ENCODE results near the gene ARID5B.

Gene ARID5B

DNA sequence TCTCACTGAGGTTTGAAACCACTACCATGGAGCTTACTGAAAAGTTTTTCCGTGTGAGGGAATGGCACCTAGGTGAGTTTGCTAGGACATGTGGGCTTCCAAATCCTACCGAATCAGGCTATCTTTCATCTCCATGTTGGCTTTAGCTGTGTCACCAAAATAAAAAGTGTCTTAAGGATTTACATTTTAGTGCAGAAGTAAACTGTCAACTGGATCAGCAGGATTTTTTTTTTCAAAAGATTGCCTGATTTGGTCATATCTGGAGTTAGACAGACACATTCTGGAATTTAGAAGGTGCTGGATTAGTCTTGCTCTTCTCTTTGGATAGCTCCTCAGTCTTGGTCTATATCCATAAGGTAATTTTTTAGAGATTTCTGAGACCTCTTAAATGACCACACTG, 5.5 kb downstream of the ARID5B start:
- H3K27ac ChIP-seq (ENCODE audit: low read depth, low read length): no peak overlapping the region

DNA sequence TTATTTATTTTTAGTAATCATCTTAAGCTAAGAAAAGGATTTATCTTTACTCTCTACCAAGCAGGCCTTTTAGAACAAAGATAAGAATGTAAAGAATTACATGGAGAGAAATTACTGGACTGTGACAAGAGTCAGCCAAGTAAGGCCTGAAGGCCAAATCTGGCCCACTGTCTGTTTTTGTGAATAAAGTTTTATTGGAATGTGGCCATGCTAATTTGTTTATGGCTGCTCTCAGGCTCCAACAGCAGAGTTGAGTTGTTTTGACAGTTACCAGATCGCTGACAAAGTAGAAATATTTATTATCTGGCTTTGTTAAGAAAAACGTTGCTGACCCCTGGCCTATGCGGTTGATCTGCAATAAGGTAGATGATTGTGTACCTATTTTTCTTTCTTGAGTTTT, 6.1 kb downstream of the ARID5B start:
- peaks cover 44% of the 10 kb centered on the region for H3K79me2 ChIP-seq (ENCODE audit: control insufficient read depth, insufficient read depth, low read length, unreplicated experiment)
- no peak overlapping the region for H3K27ac ChIP-seq (ENCODE audit: low read depth, low read length)
- H2AFZ ChIP-seq (ENCODE audit: low read length, unreplicated experiment): no peak overlapping the region
- 0 out of 2 replicates have a peak, but pooled peaks cover 3% of the 10 kb centered on the region for H3K36me3 ChIP-seq (ENCODE audit: insufficient read depth, low read length)
- peaks cover 9% of the 10 kb centered on the region for H3K4me1 ChIP-seq (ENCODE audit: control insufficient read depth, insufficient read depth, low read length, unreplicated experiment)
- no peak overlapping the region for H3K4me3 ChIP-seq (ENCODE audit: low read depth, low read length)
- no peaks in the 10 kb centered on the region for H3K27me3 ChIP-seq (ENCODE audit: insufficient read depth, low read length)

More for the DNA sequence above, 5.5 kb downstream of the ARID5B start:
- H3K27me3 ChIP-seq (ENCODE audit: insufficient read depth, low read length): no peaks in the 10 kb centered on the region
- H3K36me3 ChIP-seq (ENCODE audit: insufficient read depth, low read length): 0 out of 2 replicates have a peak, but pooled peaks cover 3% of the 10 kb centered on the region
- no peak overlapping the region for H3K4me3 ChIP-seq (ENCODE audit: low read depth, low read length)
- H3K4me1 ChIP-seq (ENCODE audit: control insufficient read depth, insufficient read depth, low read length, unreplicated experiment): peaks cover 9% of the 10 kb centered on the region
- H3K79me2 ChIP-seq (ENCODE audit: control insufficient read depth, insufficient read depth, low read length, unreplicated experiment): peaks cover 46% of the 10 kb centered on the region
- H2AFZ ChIP-seq (ENCODE audit: low read length, unreplicated experiment): no peak overlapping the region

DNA sequence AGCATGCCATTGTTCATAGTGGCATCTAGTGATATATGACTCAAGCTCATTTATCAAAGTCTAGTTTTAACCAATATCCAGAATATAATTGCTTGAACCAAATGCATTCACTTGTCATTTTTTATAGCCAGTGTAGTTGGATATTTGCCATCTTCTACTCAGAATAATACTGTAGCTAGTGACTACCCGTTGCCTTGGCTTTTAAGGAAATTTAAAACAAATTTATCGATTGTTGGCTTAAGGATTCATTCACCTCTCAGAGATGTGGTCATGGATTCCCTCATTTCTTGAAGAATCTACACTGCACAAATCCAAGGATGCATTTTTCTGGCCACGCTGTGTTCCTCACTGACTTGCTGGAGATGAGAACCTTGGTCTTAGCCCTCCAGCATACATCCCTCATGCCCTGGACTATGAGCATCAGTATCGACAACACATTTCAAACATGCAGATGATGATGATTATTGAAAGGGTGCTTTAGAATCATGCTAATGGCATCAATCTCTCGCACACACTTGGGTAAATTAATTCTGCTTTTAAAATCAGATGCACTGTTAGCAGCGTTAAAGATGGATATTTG, 8.8 kb downstream of the ARID5B start:
- H3K4me3 ChIP-seq (ENCODE audit: low read depth, low read length): no peak overlapping the region
- H3K4me1 ChIP-seq (ENCODE audit: control insufficient read depth, insufficient read depth, low read length, unreplicated experiment): peaks cover 3% of the 10 kb centered on the region
- no peak overlapping the region for H3K27ac ChIP-seq (ENCODE audit: low read depth, low read length)
- H3K36me3 ChIP-seq (ENCODE audit: insufficient read depth, low read length): peaks cover 15% of the 10 kb centered on the region
- peaks cover 38% of the 10 kb centered on the region for H3K79me2 ChIP-seq (ENCODE audit: control insufficient read depth, insufficient read depth, low read length, unreplicated experiment)
- H2AFZ ChIP-seq (ENCODE audit: low read length, unreplicated experiment): no peak overlapping the region
- H3K27me3 ChIP-seq (ENCODE audit: insufficient read depth, low read length): no peaks in the 10 kb centered on the region

DNA sequence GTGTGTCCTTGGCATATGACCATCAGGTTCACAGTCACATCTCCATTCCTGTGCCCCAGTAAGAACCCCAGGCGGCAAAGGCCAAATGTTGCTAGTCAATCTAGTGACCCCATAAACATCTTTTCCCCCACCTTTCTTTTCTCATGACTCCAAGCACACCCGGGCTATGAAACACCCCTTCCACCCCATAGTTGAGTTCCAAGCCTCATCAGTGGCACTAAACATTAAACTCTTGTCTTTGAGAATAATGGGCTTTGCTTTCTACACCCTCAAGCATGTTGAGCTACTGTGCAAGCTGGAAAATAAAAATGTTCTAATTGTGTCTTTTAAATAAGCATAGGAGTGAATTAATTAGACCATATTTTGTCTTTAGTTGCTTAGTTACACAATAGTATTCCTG, 9.4 kb downstream of the ARID5B start:
- Histone ChIP-seq H2AFZ (ENCODE audit: low read length, unreplicated experiment) (no peak overlapping the region), H3K79me2 (ENCODE audit: control insufficient read depth, insufficient read depth, low read length, unreplicated experiment) (peaks cover 34% of the 10 kb centered on the region), H3K27ac (ENCODE audit: low read depth, low read length) (no peak overlapping the region), H3K27me3 (ENCODE audit: insufficient read depth, low read length) (no peaks in the 10 kb centered on the region), H3K36me3 (ENCODE audit: insufficient read depth, low read length) (peaks cover 17% of the 10 kb centered on the region), H3K4me1 (ENCODE audit: control insufficient read depth, insufficient read depth, low read length, unreplicated experiment) (no peaks in the 10 kb centered on the region), H3K4me3 (ENCODE audit: low read depth, low read length) (no peak overlapping the region)

DNA sequence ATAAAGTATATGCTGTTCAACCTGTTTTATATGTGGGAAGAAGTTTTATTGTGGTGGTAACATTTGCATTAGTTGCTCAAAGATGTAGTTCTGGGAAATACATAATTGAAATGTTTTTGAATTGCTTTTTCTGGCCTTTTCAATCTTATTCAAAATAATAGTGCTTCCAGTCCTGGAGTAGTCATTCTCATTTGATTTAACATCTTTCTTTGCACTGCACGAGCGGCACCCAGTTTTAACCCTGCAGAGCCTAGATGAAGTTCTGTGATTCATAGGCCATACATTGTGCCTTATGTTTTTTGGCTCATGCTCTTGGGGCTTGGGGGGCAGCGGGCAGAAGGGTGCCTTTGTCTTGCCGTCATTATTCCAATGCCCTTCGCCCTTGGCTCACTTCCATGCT, 9.9 kb downstream of the ARID5B start:
- Histone ChIP-seq H3K79me2 (ENCODE audit: control insufficient read depth, insufficient read depth, low read length, unreplicated experiment) (peaks cover 30% of the 10 kb centered on the region), H3K4me3 (ENCODE audit: low read depth, low read length) (no peak overlapping the region)

DNA sequence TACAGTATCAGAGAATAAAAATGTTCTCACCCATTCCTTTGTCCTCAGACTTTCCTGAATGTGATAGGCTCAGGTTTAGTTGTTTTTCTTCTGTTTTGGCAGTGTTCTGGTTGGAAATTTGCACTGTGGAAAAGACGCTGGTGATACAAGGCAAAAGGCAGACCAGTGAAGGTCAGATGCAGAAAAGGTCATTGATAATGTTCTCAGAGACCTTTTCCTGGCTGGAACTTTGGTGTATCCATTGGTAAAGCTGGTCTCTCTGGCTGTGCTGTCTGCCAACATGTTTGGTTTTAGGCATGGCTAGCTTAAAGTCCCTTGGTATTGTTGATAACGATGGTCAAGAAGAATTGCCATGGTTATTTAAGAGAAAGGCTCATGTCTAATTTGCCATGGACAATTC, 11.5 kb downstream of the ARID5B start:
- Histone ChIP-seq H3K79me2 (ENCODE audit: control insufficient read depth, insufficient read depth, low read length, unreplicated experiment) (peaks cover 29% of the 10 kb centered on the region), H2AFZ (ENCODE audit: low read length, unreplicated experiment) (no peak overlapping the region), H3K4me3 (ENCODE audit: low read depth, low read length) (no peak overlapping the region), H3K27me3 (ENCODE audit: insufficient read depth, low read length) (no peaks in the 10 kb centered on the region), H3K4me1 (ENCODE audit: control insufficient read depth, insufficient read depth, low read length, unreplicated experiment) (no peaks in the 10 kb centered on the region), H3K27ac (ENCODE audit: low read depth, low read length) (no peak overlapping the region), H3K36me3 (ENCODE audit: insufficient read depth, low read length) (peaks cover 17% of the 10 kb centered on the region)

More for the DNA sequence above, 9.9 kb downstream of the ARID5B start:
- H3K27me3 ChIP-seq (ENCODE audit: insufficient read depth, low read length): no peaks in the 10 kb centered on the region
- no peaks in the 10 kb centered on the region for H3K4me1 ChIP-seq (ENCODE audit: control insufficient read depth, insufficient read depth, low read length, unreplicated experiment)
- peaks cover 17% of the 10 kb centered on the region for H3K36me3 ChIP-seq (ENCODE audit: insufficient read depth, low read length)
- no peak overlapping the region for H2AFZ ChIP-seq (ENCODE audit: low read length, unreplicated experiment)
- H3K27ac ChIP-seq (ENCODE audit: low read depth, low read length): no peak overlapping the region

DNA sequence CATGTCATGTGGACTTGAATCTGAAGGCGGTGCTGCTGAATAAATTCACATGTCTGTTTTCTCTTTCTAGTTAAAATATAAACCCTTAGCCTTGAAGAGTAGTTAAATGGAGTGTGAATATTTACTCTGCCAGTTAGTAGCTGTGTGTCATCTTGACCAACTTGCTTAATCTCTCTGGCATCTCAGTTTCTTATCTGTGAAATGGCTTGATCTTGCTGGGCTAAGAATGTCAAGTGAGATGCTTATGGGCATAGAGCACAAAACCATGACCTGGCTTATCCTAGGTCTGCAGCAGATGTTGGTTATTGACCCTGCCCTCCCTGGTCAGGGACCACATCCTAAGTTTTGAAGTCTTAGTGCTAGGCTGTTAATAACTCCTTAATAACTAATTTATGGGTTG, 16.6 kb downstream of the ARID5B start:
- Histone ChIP-seq H3K27ac (ENCODE audit: low read depth, low read length) (no peak overlapping the region), H3K27me3 (ENCODE audit: insufficient read depth, low read length) (no peaks in the 10 kb centered on the region), H3K36me3 (ENCODE audit: insufficient read depth, low read length) (peaks cover 14% of the 10 kb centered on the region), H3K4me1 (ENCODE audit: control insufficient read depth, insufficient read depth, low read length, unreplicated experiment) (peaks cover 12% of the 10 kb centered on the region), H3K79me2 (ENCODE audit: control insufficient read depth, insufficient read depth, low read length, unreplicated experiment) (peaks cover 11% of the 10 kb centered on the region), H2AFZ (ENCODE audit: low read length, unreplicated experiment) (no peak overlapping the region), H3K4me3 (ENCODE audit: low read depth, low read length) (no peak overlapping the region)

DNA sequence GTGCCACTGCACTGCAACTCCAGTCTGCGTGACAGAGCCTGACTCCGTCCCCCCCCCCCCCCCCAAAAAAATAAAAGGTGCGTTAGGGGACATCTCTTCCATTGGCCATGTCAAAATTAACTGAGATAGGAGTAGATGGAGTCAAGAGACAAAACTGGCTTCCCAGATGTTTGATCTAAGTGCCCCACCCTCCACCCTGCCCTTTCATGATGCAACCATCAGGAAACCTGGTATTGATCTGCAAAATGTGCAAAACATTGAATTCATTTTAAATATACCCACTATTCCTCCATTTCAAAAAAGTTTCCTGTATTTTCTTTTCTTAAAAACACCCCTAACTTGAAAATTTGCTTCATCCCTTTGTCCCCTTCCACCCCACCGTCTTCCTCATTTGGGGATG, 17.5 kb downstream of the ARID5B start:
- no peak overlapping the region for H3K4me3 ChIP-seq (ENCODE audit: low read depth, low read length)
- no peaks in the 10 kb centered on the region for H3K27me3 ChIP-seq (ENCODE audit: insufficient read depth, low read length)
- peaks cover 10% of the 10 kb centered on the region for H3K79me2 ChIP-seq (ENCODE audit: control insufficient read depth, insufficient read depth, low read length, unreplicated experiment)
- H3K36me3 ChIP-seq (ENCODE audit: insufficient read depth, low read length): peaks cover 13% of the 10 kb centered on the region
- no peak overlapping the region for H2AFZ ChIP-seq (ENCODE audit: low read length, unreplicated experiment)
- peaks cover 18% of the 10 kb centered on the region for H3K4me1 ChIP-seq (ENCODE audit: control insufficient read depth, insufficient read depth, low read length, unreplicated experiment)
- H3K27ac ChIP-seq (ENCODE audit: low read depth, low read length): no peak overlapping the region

DNA sequence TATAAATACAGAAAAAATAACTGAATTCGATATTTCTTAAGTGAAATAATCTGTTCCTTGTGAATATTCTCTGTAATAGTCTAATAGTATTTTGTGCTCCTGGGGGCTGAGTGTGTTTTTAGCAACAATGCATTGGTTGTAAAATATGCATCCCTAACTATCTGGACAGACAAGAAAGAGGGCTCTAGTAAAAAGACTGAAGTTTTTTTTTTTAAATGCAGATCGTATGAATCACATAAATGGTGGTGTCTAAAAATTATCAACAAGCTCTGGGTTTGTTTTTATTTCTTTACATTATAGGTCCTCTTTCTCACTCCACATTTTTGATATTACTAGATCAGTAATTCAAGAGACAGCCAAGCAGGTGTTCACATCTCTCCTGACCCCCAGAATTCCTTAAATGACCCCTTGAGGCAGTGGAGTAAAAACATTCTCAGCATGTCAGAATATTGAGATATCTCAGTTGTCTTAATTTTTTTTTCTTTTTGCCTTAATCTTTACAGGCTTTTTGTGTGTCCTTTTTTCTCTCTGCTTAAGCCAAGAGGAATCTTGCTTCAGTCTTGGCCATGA, 18.2 kb downstream of the ARID5B start:
- H3K27me3 ChIP-seq (ENCODE audit: insufficient read depth, low read length): no peaks in the 10 kb centered on the region
- H3K4me3 ChIP-seq (ENCODE audit: low read depth, low read length): no peak overlapping the region
- peaks cover 18% of the 10 kb centered on the region for H3K4me1 ChIP-seq (ENCODE audit: control insufficient read depth, insufficient read depth, low read length, unreplicated experiment)
- H3K36me3 ChIP-seq (ENCODE audit: insufficient read depth, low read length): peaks cover 7% of the 10 kb centered on the region
- H3K27ac ChIP-seq (ENCODE audit: low read depth, low read length): no peak overlapping the region
- H3K79me2 ChIP-seq (ENCODE audit: control insufficient read depth, insufficient read depth, low read length, unreplicated experiment): peaks cover 7% of the 10 kb centered on the region
- no peak overlapping the region for H2AFZ ChIP-seq (ENCODE audit: low read length, unreplicated experiment)

DNA sequence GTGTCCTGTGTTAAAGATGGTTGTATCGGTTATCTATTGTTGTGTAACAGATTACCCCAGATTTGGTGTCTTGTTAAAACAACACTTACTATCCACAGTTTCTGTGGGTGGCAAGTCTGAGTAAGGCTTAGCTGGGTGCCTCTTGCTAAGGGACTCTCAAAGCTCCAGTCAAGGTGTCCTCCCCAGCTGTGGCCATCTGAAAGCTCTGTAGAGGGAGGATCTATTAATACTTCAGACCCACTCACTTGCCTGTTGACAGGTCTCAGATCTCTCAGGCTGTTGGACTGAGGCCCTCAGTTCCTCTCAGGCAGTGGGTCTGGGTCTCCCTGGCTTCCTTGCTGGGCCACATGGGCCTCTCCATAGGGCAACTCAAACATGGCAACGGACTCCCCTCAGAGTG, 19.6 kb downstream of the ARID5B start:
- Histone ChIP-seq H3K36me3 (ENCODE audit: insufficient read depth, low read length) (no peaks in the 10 kb centered on the region), H3K27ac (ENCODE audit: low read depth, low read length) (no peak overlapping the region), H3K4me3 (ENCODE audit: low read depth, low read length) (no peak overlapping the region), H3K27me3 (ENCODE audit: insufficient read depth, low read length) (no peaks in the 10 kb centered on the region), H3K4me1 (ENCODE audit: control insufficient read depth, insufficient read depth, low read length, unreplicated experiment) (peaks cover 18% of the 10 kb centered on the region), H2AFZ (ENCODE audit: low read length, unreplicated experiment) (no peak overlapping the region), H3K79me2 (ENCODE audit: control insufficient read depth, insufficient read depth, low read length, unreplicated experiment) (peaks cover 5% of the 10 kb centered on the region)

DNA sequence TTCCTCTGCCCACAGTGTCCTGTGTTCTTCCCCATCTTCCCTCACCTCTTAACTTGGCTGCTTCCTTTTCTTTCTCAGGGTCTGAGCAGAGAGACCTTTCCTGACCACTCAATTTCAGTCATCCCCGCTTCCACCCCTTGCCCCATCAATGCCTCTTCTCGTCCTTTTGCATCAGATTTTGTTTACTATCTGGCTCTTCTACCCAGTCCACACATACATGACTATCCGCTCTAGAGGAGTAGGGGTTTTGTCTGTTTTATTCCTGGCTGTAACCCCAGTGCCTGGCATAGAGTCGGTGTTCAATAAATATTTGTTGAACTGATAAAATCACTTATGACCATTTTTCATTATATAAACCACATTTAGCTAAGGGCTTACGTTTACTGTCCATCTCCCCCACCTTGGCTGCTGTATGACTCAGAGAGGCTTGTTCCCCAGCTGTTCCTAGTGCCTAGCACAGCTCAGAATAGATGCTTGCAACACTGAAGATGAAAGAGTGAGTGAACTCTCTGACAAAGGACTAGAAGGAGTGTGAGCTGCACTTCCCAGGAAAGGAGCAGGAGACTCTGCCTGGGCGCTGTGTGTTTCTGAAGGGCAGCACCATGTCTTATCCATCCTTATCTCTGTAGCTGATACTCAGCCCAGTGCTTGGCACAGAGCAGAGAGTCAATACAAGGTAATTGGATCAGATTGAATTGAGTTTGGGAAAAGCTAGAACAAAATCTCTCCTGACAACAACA, 21.9 kb downstream of the ARID5B start:
- H3K36me3 ChIP-seq (ENCODE audit: insufficient read depth, low read length): no peaks in the 10 kb centered on the region

More for the DNA sequence above, 21.9 kb downstream of the ARID5B start:
- H3K4me3 ChIP-seq (ENCODE audit: low read depth, low read length): no peak overlapping the region
- peaks cover 18% of the 10 kb centered on the region for H3K4me1 ChIP-seq (ENCODE audit: control insufficient read depth, insufficient read depth, low read length, unreplicated experiment)
- no peak overlapping the region for H2AFZ ChIP-seq (ENCODE audit: low read length, unreplicated experiment)
- H3K27ac ChIP-seq (ENCODE audit: low read depth, low read length): no peak overlapping the region
- H3K27me3 ChIP-seq (ENCODE audit: insufficient read depth, low read length): no peaks in the 10 kb centered on the region
- H3K79me2 ChIP-seq (ENCODE audit: control insufficient read depth, insufficient read depth, low read length, unreplicated experiment): no peaks in the 10 kb centered on the region
